ES-I3 (cell line): ENCODE measurements around the gene HUS1B.

Experiments used
- H3K36me3 ChIP-seq: 2 replicates; pipeline ENCODE4 v1.6.1; 2013; ENCODE audit warnings: mild to moderate bottlenecking, low read length, control low read depth, moderate library complexity; ENCODE audit not compliant: insufficient read depth
- H3K4me1 ChIP-seq: 2 replicates; pipeline ENCODE4 v1.6.1; 2013; ENCODE audit warnings: mild to moderate bottlenecking, control low read depth, low read length; ENCODE audit not compliant: insufficient read depth
- H3K9ac ChIP-seq: 2 replicates; pipeline ENCODE4 v1.6.1; 2013; ENCODE audit warnings: low read depth, mild to moderate bottlenecking, low read length, moderate library complexity
- H3K9me3 ChIP-seq: 2 replicates; pipeline ENCODE4 v1.6.1; 2013; ENCODE audit warnings: mild to moderate bottlenecking, low read length, moderate library complexity; ENCODE audit not compliant: control insufficient read depth, insufficient read depth

HUS1B gene

GRCh38 chr6:659716-660581 lies 3.0 kb upstream of the HUS1B start:
- H3K4me1 ChIP-seq = peaks cover 21% of the 10 kb centered on the region
- peak overlapping the region; percentile 33 for H3K9ac ChIP-seq
- no peaks in the 10 kb centered on the region for H3K36me3 ChIP-seq
- H3K9me3 ChIP-seq = no peaks in the 10 kb centered on the region

- H3K9me3 ChIP-seq = no peaks in the 10 kb centered on the region
- H3K36me3 ChIP-seq = no peaks in the 10 kb centered on the region
- H3K9ac ChIP-seq = no peak overlapping the region
- peaks cover 21% of the 10 kb centered on the region for H3K4me1 ChIP-seq
Measured at GRCh38 chr6:658244-658643, 1.3 kb upstream of the HUS1B start.

- Histone ChIP-seq H3K36me3 (no peaks in the 10 kb centered on the region), H3K9ac (no peak overlapping the region), H3K9me3 (no peaks in the 10 kb centered on the region), H3K4me1 (peaks cover 21% of the 10 kb centered on the region)
Measured at GRCh38 chr6:657743-658142, 843 bp upstream of the HUS1B start.

- H3K4me1 ChIP-seq = peaks cover 7% of the 10 kb centered on the region
- H3K36me3 ChIP-seq = no peaks in the 10 kb centered on the region
- no peak overlapping the region for H3K9ac ChIP-seq
- H3K9me3 ChIP-seq = no peaks in the 10 kb centered on the region
Measured at GRCh38 chr6:654136-654535, 2.8 kb downstream of the HUS1B start.

GRCh38 chr6:652865-653264 lies 4.0 kb downstream of the HUS1B start:
- H3K9ac ChIP-seq = no peak overlapping the region
- H3K36me3 ChIP-seq = no peaks in the 10 kb centered on the region
- H3K4me1 ChIP-seq = peaks cover 3% of the 10 kb centered on the region
- no peaks in the 10 kb centered on the region for H3K9me3 ChIP-seq

- H3K36me3 ChIP-seq = no peaks in the 10 kb centered on the region
- H3K9me3 ChIP-seq = no peaks in the 10 kb centered on the region
- no peak overlapping the region for H3K9ac ChIP-seq
- peaks cover 3% of the 10 kb centered on the region for H3K4me1 ChIP-seq
Measured at GRCh38 chr6:650098-650497, 6.8 kb downstream of the HUS1B start.

- Histone ChIP-seq H3K36me3 (no peaks in the 10 kb centered on the region), H3K9ac (no peak overlapping the region), H3K9me3 (peaks cover 2% of the 10 kb centered on the region; the same call in 1 of the 2 replicates), H3K4me1 (no peaks in the 10 kb centered on the region)
Measured at GRCh38 chr6:642805-643204, 14.1 kb downstream of the HUS1B start.

GRCh38 chr6:641225-641985 lies 15.5 kb downstream of the HUS1B start:
- Histone ChIP-seq H3K36me3 (no peaks in the 10 kb centered on the region), H3K4me1 (no peaks in the 10 kb centered on the region), H3K9me3 (peaks cover 2% of the 10 kb centered on the region; the same call in 1 of the 2 replicates), H3K9ac (no peak overlapping the region)

- Histone ChIP-seq H3K9ac (no peak overlapping the region), H3K9me3 (no peaks in the 10 kb centered on the region; the same call in 1 of the 2 replicates), H3K4me1 (no peaks in the 10 kb centered on the region), H3K36me3 (no peaks in the 10 kb centered on the region)
Measured at GRCh38 chr6:636488-636887, 20.4 kb downstream of the HUS1B start.

GRCh38 chr6:635233-635632 lies 21.7 kb downstream of the HUS1B start:
- Histone ChIP-seq H3K4me1 (no peaks in the 10 kb centered on the region), H3K9ac (no peak overlapping the region), H3K36me3 (no peaks in the 10 kb centered on the region), H3K9me3 (no peaks in the 10 kb centered on the region)

GRCh38 chr6:633611-634010 lies 23.3 kb downstream of the HUS1B start:
- H3K4me1 ChIP-seq = no peaks in the 10 kb centered on the region
- no peaks in the 10 kb centered on the region for H3K36me3 ChIP-seq
- no peaks in the 10 kb centered on the region for H3K9me3 ChIP-seq
- H3K9ac ChIP-seq = no peak overlapping the region

- H3K36me3 ChIP-seq = no peaks in the 10 kb centered on the region
- H3K9me3 ChIP-seq = no peaks in the 10 kb centered on the region
- no peak overlapping the region for H3K9ac ChIP-seq
- H3K4me1 ChIP-seq = peaks cover 16% of the 10 kb centered on the region
Measured at GRCh38 chr6:628766-629165, 28.1 kb downstream of the HUS1B start.

- Histone ChIP-seq H3K9me3 (no peaks in the 10 kb centered on the region), H3K4me1 (peaks cover 16% of the 10 kb centered on the region), H3K9ac (no peak overlapping the region), H3K36me3 (no peaks in the 10 kb centered on the region)
Measured at GRCh38 chr6:626236-626635, 30.7 kb downstream of the HUS1B start.

- Histone ChIP-seq H3K9ac (no peak overlapping the region), H3K4me1 (peaks cover 16% of the 10 kb centered on the region), H3K9me3 (no peaks in the 10 kb centered on the region), H3K36me3 (no peaks in the 10 kb centered on the region)
Measured at GRCh38 chr6:624979-625378, 31.9 kb downstream of the HUS1B start.

- no peaks in the 10 kb centered on the region; the same call in 1 of the 2 replicates for H3K36me3 ChIP-seq
Measured at GRCh38 chr6:622462-622861, 34.4 kb downstream of the HUS1B start.

More at GRCh38 chr6:622462-622861, 34.4 kb downstream of the HUS1B start:
- Histone ChIP-seq H3K9me3 (no peaks in the 10 kb centered on the region), H3K9ac (no peak overlapping the region), H3K4me1 (peaks cover 16% of the 10 kb centered on the region)
